Spleen (tissue), 11 donors: ENCODE data around the gene SETBP1. TPM values are rescaled to one million over a fixed set of nuclear protein-coding genes. Genes with fewer than 3 reads are reported as not detected.

Source experiments
- DNase-seq: peaks from one replicate; pipeline ENCODE4 v3.0.0-alpha.2; 2020
- H3K27ac ChIP-seq, 8 donors: fragments of 200-600 bp; sonication (generic) in 7 of 8; 1 replicate in 4 of 8; 2 replicates in 4 of 8; pipeline versions ENCODE4 v1.5.0 to v1.8.0; 2016 to 2021; ENCODE audit warnings: inconsistent platforms in 4 of 8, mild to moderate bottlenecking in 4 of 8, moderate library complexity in 1 of 8
- H3K27me3 ChIP-seq, 7 donors: fragments of 200-600 bp; sonication (generic) in 6 of 7; replicated peaks in 1 of 7; 1 replicate in 4 of 7; 2 replicates in 3 of 7; pipeline versions ENCODE4 v1.5.0 to v1.8.0; 2016 to 2021; ENCODE audit warnings: inconsistent platforms in 3 of 7, mild to moderate bottlenecking in 1 of 7
- H3K36me3 ChIP-seq, 6 donors: fragments of 200-600 bp; sonication (generic) in 5 of 6; 1 replicate in 4 of 6; 2 replicates in 2 of 6; pipeline versions ENCODE4 v1.5.0 to v1.8.0; 2016 to 2021; ENCODE audit warnings: inconsistent platforms in 2 of 6
- H3K4me1 ChIP-seq, 6 donors: fragments of 200-600 bp; sonication (generic) in 5 of 6; 1 replicate in 3 of 6; 2 replicates in 3 of 6; pipeline versions ENCODE4 v1.5.0 to v1.8.0; 2016 to 2021; ENCODE audit warnings: inconsistent platforms in 3 of 6
- H3K4me3 ChIP-seq, 8 donors: fragments of 200-600 bp; sonication (generic) in 7 of 8; 1 replicate in 4 of 8; 2 replicates in 4 of 8; pipeline versions ENCODE4 v1.5.0 to v1.8.0; 2016 to 2021; ENCODE audit warnings: inconsistent platforms in 4 of 8, mild to moderate bottlenecking in 4 of 8, moderate library complexity in 2 of 8
- H3K9me3 ChIP-seq, 8 donors: fragments of 200-600 bp; sonication (generic) in 7 of 8; 1 replicate in 4 of 8; 2 replicates in 4 of 8; pipeline versions ENCODE4 v1.5.0 to v1.8.0; 2016 to 2021; ENCODE audit warnings: inconsistent platforms in 4 of 8
- POLR2A ChIP-seq, 3 donors: fragments of 450-650 bp; IDR thresholded peaks; one replicate each; pipeline ENCODE4 v1.5.1; 2017; ENCODE audit warnings: antibody characterized with exemption in 3 of 3, mild to moderate bottlenecking in 1 of 3
- POLR2AphosphoS5 ChIP-seq, 3 donors: sonication (generic); formaldehyde crosslinking; IDR thresholded peaks; one replicate each; pipeline ENCODE4 v1.5.1; 2017; ENCODE audit warnings: antibody characterized with exemption in 3 of 3
- WGBS, 5 donors: extraction: QIAGEN DNeasy Blood & Tissue Kit in 3 of 5; methylation state at CpG; one replicate each; pipeline versions ENCODE4 v1.1.5 to v1.1.7; 2013 to 2018; 5-methylcytosine and 5-hydroxymethylcytosine counted together
- intact Hi-C: fragments of 100-400 bp; cut with DNase I; formaldehyde crosslinking; loops from one replicate; pipeline ENCODE4 v1.15.0; 2023; ENCODE audit warnings: low total_unique reads
- polyA plus RNA-seq, 3 donors: library from polyadenylated mRNA; stranded (reverse); fragments of 200-250 nt; gene quantifications; one replicate each; pipeline ENCODE4 v1.2.1, GENCODE V29; 2013
- total RNA-seq, 7 donors: library from RNA; depleted of rRNA in 3 of 7; stranded (reverse); fragments of >200 nt in 3 of 7; fragmentation: NEBNext Ultra II Directional in 4 of 7; extraction: Animal tissue kit (Norgen Biotek cat#: 25700) in 4 of 7; gene quantifications; one replicate each; pipeline versions ENCODE4 v1.1.0 to v1.2.1, GENCODE V29; 2016 to 2021
- TF ChIP-seq, protein P1 (sequence below), 11 experiments: fragments of 200-600 bp in 7 of 11; fragments of 450-650 bp in 4 of 11; sonication (generic) in 4 of 11; IDR thresholded peaks in 8 of 11; conservative IDR thresholded peaks in 3 of 11; 1 replicate in 7 of 11; 2 replicates in 4 of 11; pipeline versions ENCODE4 v1.4.0 to v1.8.0; 2016 to 2021; ENCODE audit warnings: antibody characterized with exemption in 11 of 11, inconsistent platforms in 4 of 11, mild to moderate bottlenecking in 1 of 11
- donor health status: healthy with polysubstance abuse.
- donor health status: DM: no; HTN: no; CAD: no; lungs with moderate emphysema.
- donor health status: DM: no; HTN: no; CAD: no.
- donor health status: Bipolar disorder and iron deficiency.
- donor health status: healthy.
- donor health status: DM: no; HTN: no; CAD: no.
- donor health status: DM: yes; HTN: yes; CAD: no.

Gene SETBP1
- total and polyA plus RNA-seq, 10 donors = 2.0 to 50.7 (median 33.1) TPM

DNA sequence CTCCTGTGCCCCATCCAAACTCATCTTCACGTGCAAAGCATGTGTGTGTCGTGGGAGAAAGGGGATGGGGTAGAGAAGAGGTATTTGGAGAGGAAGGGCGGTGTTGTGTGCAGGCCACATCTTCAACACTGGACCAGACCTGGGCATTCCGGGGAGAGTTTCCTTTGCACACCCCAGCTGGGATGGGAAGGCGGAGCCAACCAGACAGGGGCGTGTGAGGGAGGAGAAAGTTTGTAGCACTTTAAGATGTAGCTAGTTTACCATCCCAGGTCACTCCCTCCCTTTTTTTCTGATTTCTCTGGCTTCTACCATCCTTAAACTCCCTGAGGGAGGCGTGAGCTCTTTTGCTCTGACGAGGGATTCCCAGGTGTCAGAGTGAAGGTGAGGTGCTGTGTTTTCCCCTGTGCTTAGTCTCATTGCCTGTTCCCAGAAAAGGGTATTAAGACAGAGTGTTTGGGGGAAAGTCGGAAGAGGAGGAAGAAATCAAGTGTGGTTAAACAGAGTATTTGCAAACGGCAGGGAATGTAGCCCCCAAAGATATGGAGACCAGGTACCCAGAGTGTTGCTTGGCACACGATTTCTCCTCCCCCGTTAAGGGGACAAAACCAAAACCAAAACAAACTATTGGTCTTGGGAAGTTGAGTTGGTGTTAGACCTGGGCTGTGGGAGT is 1.6 kb downstream of the SETBP1 start:
- H3K27me3 ChIP-seq = peaks cover 0 to 33% (median 3%) of the 10 kb centered on the region in 7 donors
- no peaks in the 10 kb centered on the region for H3K36me3 ChIP-seq
- intact Hi-C loops = loop anchor here (10.0 kb wide), 1 partner anchor 182 kb away; no protein-coding TSS in a partner anchor
- WGBS, 5 donors = 49 to 71% (median 59%) methylated on average over 12 of the region's 12 CpGs
- H3K4me3 ChIP-seq = peak overlapping the region in 7 of 8 donors; percentile 9 to 94 (median 73)
- H3K27ac ChIP-seq = peak overlapping the region in 6 of 8 donors; percentile 5 to 96 (median 94)
- no peaks in the 10 kb centered on the region for H3K9me3 ChIP-seq
- TF ChIP-seq POLR2A (IDR thresholded peaks at IDR 0.05) (no peak), POLR2AphosphoS5 (IDR thresholded peaks at IDR 0.05) (no peak)
- TF ChIP-seq, protein P1, sequence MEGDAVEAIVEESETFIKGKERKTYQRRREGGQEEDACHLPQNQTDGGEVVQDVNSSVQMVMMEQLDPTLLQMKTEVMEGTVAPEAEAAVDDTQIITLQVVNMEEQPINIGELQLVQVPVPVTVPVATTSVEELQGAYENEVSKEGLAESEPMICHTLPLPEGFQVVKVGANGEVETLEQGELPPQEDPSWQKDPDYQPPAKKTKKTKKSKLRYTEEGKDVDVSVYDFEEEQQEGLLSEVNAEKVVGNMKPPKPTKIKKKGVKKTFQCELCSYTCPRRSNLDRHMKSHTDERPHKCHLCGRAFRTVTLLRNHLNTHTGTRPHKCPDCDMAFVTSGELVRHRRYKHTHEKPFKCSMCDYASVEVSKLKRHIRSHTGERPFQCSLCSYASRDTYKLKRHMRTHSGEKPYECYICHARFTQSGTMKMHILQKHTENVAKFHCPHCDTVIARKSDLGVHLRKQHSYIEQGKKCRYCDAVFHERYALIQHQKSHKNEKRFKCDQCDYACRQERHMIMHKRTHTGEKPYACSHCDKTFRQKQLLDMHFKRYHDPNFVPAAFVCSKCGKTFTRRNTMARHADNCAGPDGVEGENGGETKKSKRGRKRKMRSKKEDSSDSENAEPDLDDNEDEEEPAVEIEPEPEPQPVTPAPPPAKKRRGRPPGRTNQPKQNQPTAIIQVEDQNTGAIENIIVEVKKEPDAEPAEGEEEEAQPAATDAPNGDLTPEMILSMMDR (IDR thresholded peaks at IDR 0.05 in 8 of 11, conservative IDR thresholded peaks at IDR 0.05 in 3 of 11) = no peak
- H3K4me1 ChIP-seq = peaks cover 13 to 78% (median 54%) of the 10 kb centered on the region in 6 donors
- no peak for DNase-seq

GRCh38 chr18:44682871-44683221 is 2.2 kb downstream of the SETBP1 start:
- peak overlapping the region in 4 of 8 donors; percentile 94 to 96 (median 96) for H3K27ac ChIP-seq
- peak overlapping the region in 6 of 8 donors; percentile 9 to 94 (median 76) for H3K4me3 ChIP-seq
- DNase-seq = no peak
- no peaks in the 10 kb centered on the region for H3K36me3 ChIP-seq
- H3K9me3 ChIP-seq = no peaks in the 10 kb centered on the region
- WGBS, 5 donors = 75 to 84% (median 81%) methylated on average over 4 of the region's 4 CpGs
- peaks cover 0 to 33% (median 3%) of the 10 kb centered on the region in 7 donors for H3K27me3 ChIP-seq
- intact Hi-C loops = loop anchor here (10.0 kb wide), 1 partner anchor 182 kb away; no protein-coding TSS in a partner anchor
- TF ChIP-seq POLR2A (IDR thresholded peaks at IDR 0.05) (no peak), POLR2AphosphoS5 (IDR thresholded peaks at IDR 0.05) (no peak)
- TF ChIP-seq, protein P1 (IDR thresholded peaks at IDR 0.05 in 8 of 11, conservative IDR thresholded peaks at IDR 0.05 in 3 of 11) = no peak
- H3K4me1 ChIP-seq = peaks cover 13 to 78% (median 54%) of the 10 kb centered on the region in 6 donors

GRCh38 chr18:44683556-44683955 is 2.9 kb downstream of the SETBP1 start:
- no peaks in the 10 kb centered on the region for H3K9me3 ChIP-seq
- intact Hi-C loops = loop anchor here (10.0 kb wide), 1 partner anchor 181 kb away; no protein-coding TSS in a partner anchor
- H3K36me3 ChIP-seq = no peaks in the 10 kb centered on the region
- H3K4me3 ChIP-seq = peak overlapping the region in 1 of 8 donors; percentile 94
- DNase-seq = no peak
- H3K27ac ChIP-seq = peak overlapping the region in 4 of 8 donors; percentile 94 to 96 (median 96)
- no peak for TF ChIP-seq POLR2A (IDR thresholded peaks at IDR 0.05)
- no peak for TF ChIP-seq POLR2AphosphoS5 (IDR thresholded peaks at IDR 0.05)
- TF ChIP-seq, protein P1 (IDR thresholded peaks at IDR 0.05 in 8 of 11, conservative IDR thresholded peaks at IDR 0.05 in 3 of 11) = no peak
- H3K4me1 ChIP-seq = peaks cover 11 to 71% (median 50%) of the 10 kb centered on the region in 6 donors
- H3K27me3 ChIP-seq = peaks cover 0 to 33% (median 3%) of the 10 kb centered on the region in 7 donors

DNA sequence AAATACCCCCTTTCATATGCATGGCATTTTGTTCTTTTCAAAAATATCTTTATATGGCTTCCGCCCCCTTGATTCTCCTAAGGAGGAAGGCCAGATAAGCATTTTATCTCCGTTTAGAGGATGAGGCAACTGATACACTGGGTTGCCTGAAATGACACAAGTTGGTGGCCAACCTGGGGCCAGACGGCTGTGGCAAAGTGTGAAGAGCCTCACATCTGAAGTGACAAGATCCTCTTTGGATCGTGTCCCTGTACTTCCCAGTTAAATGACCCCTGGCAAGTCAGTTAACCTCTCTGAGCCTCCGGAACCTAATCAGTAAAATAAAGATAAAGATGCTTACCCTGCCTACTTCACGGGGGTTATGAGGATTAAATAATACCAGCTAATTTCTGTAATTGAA is 4.6 kb downstream of the SETBP1 start:
- Histone ChIP-seq H3K4me3 (no peak overlapping the region), H3K27me3 (peaks cover 0 to 26% (median 2%) of the 10 kb centered on the region in 7 donors), H3K4me1 (peaks cover 8 to 78% (median 45%) of the 10 kb centered on the region in 6 donors), H3K36me3 (no peaks in the 10 kb centered on the region), H3K27ac (no peak overlapping the region), H3K9me3 (no peaks in the 10 kb centered on the region)
- TF ChIP-seq POLR2A (IDR thresholded peaks at IDR 0.05) (no peak), POLR2AphosphoS5 (IDR thresholded peaks at IDR 0.05) (no peak)
- TF ChIP-seq, protein P1 (IDR thresholded peaks at IDR 0.05 in 8 of 11, conservative IDR thresholded peaks at IDR 0.05 in 3 of 11) = no peak
- 66 to 82% (median 72%) methylated on average over 6 of the region's 6 CpGs for WGBS, 5 donors
- intact Hi-C loops = loop anchor here (10.0 kb wide), 1 partner anchor 180 kb away; no protein-coding TSS in a partner anchor
- no peak for DNase-seq
